HUES6 (cell line): Measurements from ENCODE around the gene BCAM.
"Not testable (repeated sequence)": the region's sequence is repeated elsewhere in the genome, so short reads cannot be mapped to it uniquely, and the experiment has no call there.

Source experiments
- H3K27ac ChIP-seq: 2 replicates; pipeline ENCODE4 v1.7.0; 2013; ENCODE audit warnings: low read depth, mild to moderate bottlenecking, low read length, inconsistent platforms
- H3K27me3 ChIP-seq: 2 replicates; pipeline ENCODE4 v1.6.1; 2013; ENCODE audit warnings: low read length; ENCODE audit not compliant: control insufficient read depth, insufficient read depth
- H3K36me3 ChIP-seq: 2 replicates; pipeline ENCODE4 v1.6.1; 2013; ENCODE audit warnings: low read length; ENCODE audit not compliant: control insufficient read depth, insufficient read depth
- H3K4me1 ChIP-seq: 2 replicates; pipeline ENCODE4 v1.6.1; 2013; ENCODE audit warnings: low read length; ENCODE audit not compliant: control insufficient read depth, insufficient read depth
- H3K4me3 ChIP-seq: 2 replicates; pipeline ENCODE4 v1.5.1; 2013; ENCODE audit warnings: low read depth, low read length
- H3K9ac ChIP-seq: one replicate; pipeline ENCODE4 v1.6.1; 2013; ENCODE audit warnings: mild to moderate bottlenecking, low read length
- H3K9me3 ChIP-seq: 2 replicates; pipeline ENCODE4 v1.6.1; 2013; ENCODE audit warnings: low read depth, low read length; ENCODE audit not compliant: control insufficient read depth, insufficient read depth

The BCAM gene

DNA sequence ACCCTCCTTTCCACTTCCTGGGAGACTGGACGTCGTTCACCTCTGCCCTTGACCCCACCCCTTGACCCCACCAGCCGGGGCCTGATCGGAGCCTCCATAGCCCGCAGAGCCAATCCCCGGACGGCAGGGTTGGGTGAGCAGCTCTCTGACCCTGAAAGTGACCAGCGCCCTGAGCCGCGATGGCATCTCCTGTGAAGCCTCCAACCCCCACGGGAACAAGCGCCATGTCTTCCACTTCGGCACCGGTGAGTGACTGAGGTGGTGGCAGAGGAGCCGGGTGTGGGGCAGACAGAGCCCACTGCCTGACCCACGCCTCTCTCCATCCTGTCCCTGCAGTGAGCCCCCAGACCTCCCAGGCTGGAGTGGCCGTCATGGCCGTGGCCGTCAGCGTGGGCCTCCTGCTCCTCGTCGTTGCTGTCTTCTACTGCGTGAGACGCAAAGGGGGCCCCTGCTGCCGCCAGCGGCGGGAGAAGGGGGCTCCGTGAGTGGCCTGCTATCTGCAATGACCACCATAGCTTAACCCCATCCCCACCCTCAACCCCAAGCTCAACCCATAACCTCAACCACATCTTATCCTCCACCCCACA lies 10.4 kb downstream of the BCAM start:
- Histone ChIP-seq H3K9me3 (no peaks in the 10 kb centered on the region), H3K4me1 (0 out of 2 replicates have a peak, but pooled peaks cover 2% of the 10 kb centered on the region), H3K27me3 (peaks cover 3% of the 10 kb centered on the region), H3K4me3 (no peak overlapping the region), H3K27ac (no peak overlapping the region), H3K9ac (no peak overlapping the region), H3K36me3 (peaks cover 31% of the 10 kb centered on the region)

DNA sequence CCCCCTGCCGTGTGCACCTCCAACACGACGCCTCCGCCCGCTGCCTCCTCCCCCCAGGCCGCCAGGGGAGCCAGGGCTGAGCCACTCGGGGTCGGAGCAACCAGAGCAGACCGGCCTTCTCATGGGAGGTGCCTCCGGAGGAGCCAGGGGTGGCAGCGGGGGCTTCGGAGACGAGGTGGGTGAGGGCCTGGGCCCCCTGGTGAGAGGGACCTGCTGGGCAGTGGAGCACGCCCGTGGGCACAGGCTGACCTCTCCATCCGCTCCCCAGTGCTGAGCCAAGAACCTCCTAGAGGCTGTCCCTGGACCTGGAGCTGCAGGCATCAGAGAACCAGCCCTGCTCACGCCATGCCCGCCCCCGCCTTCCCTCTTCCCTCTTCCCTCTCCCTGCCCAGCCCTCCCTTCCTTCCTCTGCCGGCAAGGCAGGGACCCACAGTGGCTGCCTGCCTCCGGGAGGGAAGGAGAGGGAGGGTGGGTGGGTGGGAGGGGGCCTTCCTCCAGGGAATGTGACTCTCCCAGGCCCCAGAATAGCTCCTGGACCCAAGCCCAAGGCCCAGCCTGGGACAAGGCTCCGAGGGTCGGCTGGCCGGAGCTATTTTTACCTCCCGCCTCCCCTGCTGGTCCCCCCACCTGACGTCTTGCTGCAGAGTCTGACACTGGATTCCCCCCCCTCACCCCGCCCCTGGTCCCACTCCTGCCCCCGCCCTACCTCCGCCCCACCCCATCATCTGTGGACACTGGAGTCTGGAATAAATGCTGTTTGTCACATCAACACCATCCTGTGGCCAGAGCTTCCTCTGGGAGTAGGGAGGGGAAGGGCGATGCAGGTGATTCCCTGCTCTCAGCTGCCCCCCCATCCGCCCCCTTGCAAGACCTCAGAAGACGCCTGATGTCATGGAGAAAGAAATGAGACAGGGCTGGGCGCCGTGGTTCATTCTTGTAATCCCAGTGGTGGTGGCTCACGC lies 12.0 kb downstream of the BCAM start:
- Histone ChIP-seq H3K4me3 (no peak overlapping the region), H3K27ac (no peak overlapping the region), H3K9me3 (no peaks in the 10 kb centered on the region), H3K4me1 (0 out of 2 replicates have a peak, but pooled peaks cover 2% of the 10 kb centered on the region), H3K27me3 (peaks cover 8% of the 10 kb centered on the region), H3K9ac (no peak overlapping the region), H3K36me3 (peaks cover 18% of the 10 kb centered on the region)

DNA sequence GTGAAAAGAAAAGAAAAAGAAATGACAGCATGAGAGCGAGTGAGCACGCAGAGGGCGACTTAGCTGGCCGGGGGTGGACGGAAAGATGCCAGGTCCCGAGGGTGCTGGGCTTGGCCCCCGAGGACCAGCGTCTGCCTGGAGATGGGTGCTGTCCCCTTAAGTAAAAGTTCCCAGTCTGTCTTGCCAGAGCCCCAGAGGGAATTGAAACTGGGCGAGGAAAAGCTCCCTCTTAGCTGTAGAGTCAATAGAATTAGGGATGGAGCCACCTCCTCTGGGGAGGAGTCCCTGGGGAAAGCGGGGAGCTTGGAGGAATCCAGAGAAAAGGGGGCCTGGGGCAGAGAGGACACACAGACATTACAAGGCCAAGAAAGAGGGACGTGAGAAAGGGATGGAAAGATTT lies 13.3 kb downstream of the BCAM start:
- Histone ChIP-seq H3K36me3 (peaks cover 18% of the 10 kb centered on the region), H3K27ac (no peak overlapping the region), H3K9me3 (no peaks in the 10 kb centered on the region), H3K27me3 (peaks cover 18% of the 10 kb centered on the region), H3K4me3 (no peak overlapping the region), H3K9ac (no peak overlapping the region), H3K4me1 (0 out of 2 replicates have a peak, but pooled peaks cover 2% of the 10 kb centered on the region)

DNA sequence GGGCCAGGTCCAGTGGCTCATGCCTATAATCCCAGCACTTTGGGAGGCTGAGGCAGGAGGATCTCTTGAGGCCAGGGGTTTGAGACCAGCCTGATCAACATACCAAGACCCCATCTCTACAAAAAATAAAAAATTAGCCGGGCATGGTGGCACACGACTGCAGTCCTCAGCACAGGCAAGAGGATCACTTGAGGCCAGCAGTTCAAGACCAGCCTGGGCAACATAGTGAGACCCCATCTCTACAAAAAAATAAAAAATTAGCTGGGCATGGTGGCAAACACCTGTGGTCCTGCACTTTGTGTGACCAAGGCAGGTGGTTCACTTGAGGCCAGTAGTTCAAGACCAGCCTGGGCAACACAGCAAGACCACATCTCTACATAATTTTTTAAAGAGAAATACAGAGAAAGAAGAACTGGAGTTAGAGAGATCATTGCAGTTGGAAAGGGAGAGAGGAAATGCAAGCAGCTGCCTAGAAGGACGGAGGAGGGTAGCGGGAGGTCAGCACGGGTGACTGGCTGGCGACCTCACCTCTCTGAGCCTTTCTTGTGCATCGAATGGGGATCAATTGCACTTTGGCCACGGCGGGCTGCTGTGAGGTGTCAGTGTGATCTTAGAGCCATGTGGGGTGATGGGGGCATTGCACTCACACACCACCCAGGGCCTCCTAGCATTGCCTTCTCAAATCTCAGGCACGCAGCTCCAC lies 13.9 kb downstream of the BCAM start:
- no peak overlapping the region for H3K9ac ChIP-seq
- peaks cover 18% of the 10 kb centered on the region for H3K36me3 ChIP-seq
- H3K4me3 ChIP-seq: no peak overlapping the region
- no peak overlapping the region for H3K27ac ChIP-seq
- 0 out of 2 replicates have a peak, but pooled peaks cover 2% of the 10 kb centered on the region for H3K4me1 ChIP-seq
- no peaks in the 10 kb centered on the region for H3K9me3 ChIP-seq
- peaks cover 20% of the 10 kb centered on the region for H3K27me3 ChIP-seq

DNA sequence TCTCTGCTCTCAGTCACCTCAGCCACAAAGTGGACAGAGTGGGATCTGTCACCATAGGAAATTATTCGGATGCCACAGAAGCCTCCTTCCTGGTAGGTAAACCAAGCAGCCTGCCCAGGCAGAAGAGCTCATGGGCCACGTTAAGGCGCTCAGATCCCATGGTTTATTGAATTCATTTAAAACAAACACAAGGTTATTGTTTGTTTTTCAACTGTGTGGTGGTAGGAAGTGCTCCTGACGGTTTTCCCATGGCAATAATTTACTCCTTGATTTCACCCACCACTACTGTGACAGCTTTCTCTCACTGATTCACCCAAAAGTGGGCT lies 14.4 kb downstream of the BCAM start:
- Histone ChIP-seq H3K4me3 (no peak overlapping the region), H3K27ac (no peak overlapping the region), H3K9ac (no peak overlapping the region), H3K9me3 (no peaks in the 10 kb centered on the region), H3K27me3 (peaks cover 17% of the 10 kb centered on the region), H3K36me3 (peaks cover 18% of the 10 kb centered on the region), H3K4me1 (0 out of 2 replicates have a peak, but pooled peaks cover 2% of the 10 kb centered on the region)

DNA sequence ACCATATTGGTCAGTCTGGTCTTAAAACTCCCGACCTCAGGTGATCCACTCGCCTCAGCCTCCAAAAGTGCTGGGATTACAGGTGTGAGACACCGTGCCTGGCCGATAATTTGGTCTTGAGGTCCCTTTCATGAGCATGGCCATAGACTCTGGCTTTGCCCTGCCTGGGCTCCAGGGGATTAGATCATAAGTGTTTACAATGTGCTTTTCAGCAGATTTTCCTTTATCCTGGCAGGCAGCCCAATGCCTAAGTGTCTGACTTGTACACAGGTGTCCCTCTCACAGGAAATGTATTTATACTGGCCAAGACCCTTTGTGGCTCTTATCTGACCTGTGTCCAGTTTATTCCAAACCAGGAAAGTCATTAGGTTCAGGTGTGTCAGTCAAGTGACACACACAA lies 15.9 kb downstream of the BCAM start:
- Histone ChIP-seq H3K36me3 (peaks cover 5% of the 10 kb centered on the region; the same call in 1 of the 2 replicates), H3K4me1 (0 out of 2 replicates have a peak, but pooled peaks cover 2% of the 10 kb centered on the region), H3K27me3 (peaks cover 17% of the 10 kb centered on the region), H3K4me3 (no peak overlapping the region), H3K27ac (no peak overlapping the region), H3K9ac (no peak overlapping the region), H3K9me3 (no peaks in the 10 kb centered on the region)

DNA sequence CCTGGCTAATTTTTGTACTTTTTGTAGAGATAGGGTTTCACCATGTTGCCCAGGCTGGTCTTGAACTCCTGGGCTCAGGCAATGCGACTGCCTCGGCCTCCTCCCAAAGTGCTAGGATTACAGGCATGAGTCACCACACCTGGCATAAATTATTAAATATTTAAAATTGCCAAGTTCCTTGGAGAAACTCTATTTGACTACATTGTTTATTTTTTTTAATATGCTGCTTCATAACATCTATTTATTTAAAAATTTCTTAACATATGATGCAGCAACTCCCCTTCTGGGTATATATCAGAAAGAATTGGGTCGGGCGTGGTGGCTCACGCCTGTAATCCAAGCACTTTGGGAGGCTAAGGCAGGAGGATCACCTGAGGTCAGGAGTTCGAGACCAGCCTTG lies 24.0 kb downstream of the BCAM start:
- H3K4me1 ChIP-seq, H3K27ac ChIP-seq, H3K9me3 ChIP-seq, H3K36me3 ChIP-seq, H3K27me3 ChIP-seq, H3K4me3 ChIP-seq, H3K9ac ChIP-seq: not testable (repeated sequence)

DNA sequence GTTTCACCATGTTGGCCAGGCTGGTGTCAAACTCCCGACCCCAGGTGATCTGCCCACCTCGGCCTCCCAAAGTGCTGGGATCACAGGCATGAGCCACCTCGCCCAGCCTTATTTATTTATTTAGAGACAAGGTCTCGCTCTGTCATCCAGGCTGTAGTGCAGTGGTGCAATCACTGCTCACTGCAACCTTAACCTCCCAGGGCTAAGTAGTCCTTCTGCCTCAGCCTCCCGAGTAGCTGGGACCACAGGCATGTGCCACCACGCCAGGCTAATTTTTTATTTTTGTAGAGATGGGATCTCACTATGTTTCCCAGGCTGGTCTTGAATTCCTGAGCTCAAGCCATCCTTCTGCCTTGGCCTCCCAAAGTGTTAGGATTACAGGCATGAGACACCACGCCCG lies 25.5 kb downstream of the BCAM start:
- H3K9me3 ChIP-seq, H3K27me3 ChIP-seq, H3K36me3 ChIP-seq, H3K4me1 ChIP-seq, H3K9ac ChIP-seq, H3K27ac ChIP-seq, H3K4me3 ChIP-seq: not testable (repeated sequence)

DNA sequence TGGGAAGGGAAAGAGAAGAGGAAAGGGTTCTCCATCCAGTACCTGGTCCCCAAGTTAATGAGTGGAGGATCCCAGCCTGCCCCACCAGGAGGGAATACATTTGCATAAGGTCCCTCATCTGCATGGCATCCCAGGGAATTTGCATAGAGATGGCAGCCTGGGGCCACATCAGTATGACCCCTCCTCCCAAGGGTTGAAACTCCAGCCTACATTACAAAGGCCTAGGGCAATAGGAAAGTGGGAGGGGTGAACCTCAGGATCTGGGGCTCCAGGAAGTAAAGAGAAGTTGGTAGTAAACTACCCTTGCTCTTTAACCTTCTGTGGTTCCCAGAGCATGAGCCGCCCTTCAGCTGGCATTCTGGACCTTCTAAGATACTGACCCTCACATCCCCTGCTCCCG lies 30.4 kb downstream of the BCAM start:
- Histone ChIP-seq H3K9ac (no peak overlapping the region), H3K27me3 (no peaks in the 10 kb centered on the region), H3K4me1 (peaks cover 6% of the 10 kb centered on the region; the same call in 1 of the 2 replicates), H3K9me3 (no peaks in the 10 kb centered on the region), H3K36me3 (no peaks in the 10 kb centered on the region), H3K27ac (no peak overlapping the region), H3K4me3 (no peak overlapping the region)

DNA sequence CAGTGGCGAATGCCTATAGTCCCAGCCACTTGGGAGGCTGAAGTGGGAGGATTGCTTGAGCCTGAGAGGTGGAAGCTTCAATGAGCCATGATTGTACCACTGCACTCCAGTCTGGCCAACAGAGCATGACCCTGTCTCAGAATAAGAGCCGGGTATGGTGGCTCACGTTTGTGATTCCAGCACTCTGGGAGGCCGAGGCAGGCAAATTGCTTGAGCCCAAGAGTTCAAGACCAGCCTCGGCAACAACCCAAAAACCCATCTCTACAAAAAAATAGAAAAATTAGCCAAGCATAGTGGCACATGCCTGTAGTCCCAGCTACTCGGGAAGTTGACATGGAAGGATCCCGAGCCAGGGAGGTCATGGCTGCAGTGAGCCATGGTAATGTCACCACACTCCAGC lies 31.9 kb downstream of the BCAM start:
- H3K9me3 ChIP-seq: no peaks in the 10 kb centered on the region
- H3K27ac ChIP-seq: no peak overlapping the region
- H3K4me3 ChIP-seq: no peak overlapping the region
- no peaks in the 10 kb centered on the region for H3K36me3 ChIP-seq
- H3K9ac ChIP-seq: no peak overlapping the region
- peaks cover 3% of the 10 kb centered on the region for H3K27me3 ChIP-seq
- H3K4me1 ChIP-seq: peaks cover 8% of the 10 kb centered on the region; the same call in 1 of the 2 replicates

DNA sequence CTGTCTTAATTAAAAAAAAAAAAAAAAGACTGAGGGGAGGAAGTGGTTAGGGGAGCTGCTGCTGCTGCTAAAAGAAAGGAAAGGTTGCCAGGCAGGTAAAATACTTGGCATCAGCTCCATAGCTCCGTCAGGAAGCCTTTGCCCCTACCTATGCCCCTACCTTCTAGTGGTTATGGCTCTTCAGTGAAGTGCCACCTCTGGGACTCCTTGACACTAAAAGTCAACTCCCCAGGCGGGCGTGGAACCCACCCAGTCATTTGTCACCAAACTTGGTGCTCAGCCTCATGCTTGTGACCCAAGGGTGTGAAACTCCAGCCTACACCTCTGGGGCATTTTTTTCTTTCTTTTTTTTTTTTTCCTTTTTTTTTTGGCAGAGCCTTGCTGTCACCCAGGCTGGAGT lies 32.3 kb downstream of the BCAM start:
- H3K27ac ChIP-seq: no peak overlapping the region
- no peak overlapping the region for H3K9ac ChIP-seq
- H3K4me1 ChIP-seq: peaks cover 8% of the 10 kb centered on the region; the same call in 1 of the 2 replicates
- peaks cover 3% of the 10 kb centered on the region for H3K27me3 ChIP-seq
- H3K9me3 ChIP-seq: no peaks in the 10 kb centered on the region
- H3K36me3 ChIP-seq: no peaks in the 10 kb centered on the region
- no peak overlapping the region for H3K4me3 ChIP-seq
